Astrocyte (in vitro differentiated cells and primary cell): ENCODE data around the gene ZNF433.

ENCODE experiments used
- CTCF ChIP-seq: IDR thresholded peaks from 2 replicates; pipeline ENCODE4 v1.5.1; 2011; ENCODE audit warnings: low read depth, mild to moderate bottlenecking, inconsistent platforms, low read length, moderate library complexity; ENCODE audit not compliant: insufficient read depth
- EZH2 ChIP-seq: IDR thresholded peaks from 2 replicates; pipeline ENCODE4 v1.6.1; 2012; ENCODE audit warnings: mild to moderate bottlenecking, low read length, inconsistent platforms; ENCODE audit not compliant: insufficient read depth

GRCh38 chr19:12015753-12016116, 19.7 kb downstream of the ZNF433 start:
- TF ChIP-seq EZH2 (no peak), CTCF (no peak)
